ENCODE measurements around the gene ZSCAN25. TPM values are rescaled to one million over a fixed set of nuclear protein-coding genes. Genes with fewer than 3 reads are reported as not detected.
"Not testable (repeated sequence)": the region's sequence is repeated elsewhere in the genome, so short reads cannot be mapped to it uniquely, and the experiment has no call there.

Gene ZSCAN25
- total RNA-seq (16.7 TPM), polyA plus RNA-seq (9.8 TPM)
- long read RNA-seq, donor 1, full-length matches to known transcripts = 1 of 1 reads
- long read RNA-seq, donor 1, partial matches to known transcripts = 0 of 1 reads
- long read RNA-seq, donor 1, other reads (novel, unspliced or antisense) = 0 of 1 reads
- long read RNA-seq, donor 2 = 0 reads
- long read RNA-seq, donor 3, full-length matches to known transcripts = 1 of 1 reads
- long read RNA-seq, donor 3, partial matches to known transcripts = 0 of 1 reads
- long read RNA-seq, donor 3, other reads (novel, unspliced or antisense) = 0 of 1 reads
- long read RNA-seq, donor 4, partial matches to known transcripts = 11 of 11 reads
- long read RNA-seq, donor 4, other reads (novel, unspliced or antisense) = 0 of 11 reads
- long read RNA-seq, donor 5, full-length matches to known transcripts = 3 of 3 reads
- long read RNA-seq, donor 5, partial matches to known transcripts = 0 of 3 reads
- long read RNA-seq, donor 5, other reads (novel, unspliced or antisense) = 0 of 3 reads
- long read RNA-seq, donor 6, full-length matches to known transcripts = 1 of 1 reads
- long read RNA-seq, donor 6, partial matches to known transcripts = 0 of 1 reads
- long read RNA-seq, donor 6, other reads (novel, unspliced or antisense) = 0 of 1 reads
- long read RNA-seq, donor 7, full-length matches to known transcripts = 2 of 2 reads
- long read RNA-seq, donor 7, partial matches to known transcripts = 0 of 2 reads
- long read RNA-seq, donor 7, other reads (novel, unspliced or antisense) = 0 of 2 reads
- long read RNA-seq, donor 8 = 0 reads
- long read RNA-seq, donor 9, full-length matches to known transcripts = 1 of 1 reads
- long read RNA-seq, donor 9, partial matches to known transcripts = 0 of 1 reads
- long read RNA-seq, donor 9, other reads (novel, unspliced or antisense) = 0 of 1 reads
- long read RNA-seq, donor 10, full-length matches to known transcripts = 1 of 1 reads
- long read RNA-seq, donor 10, partial matches to known transcripts = 0 of 1 reads
- long read RNA-seq, donor 10, other reads (novel, unspliced or antisense) = 0 of 1 reads

DNA sequence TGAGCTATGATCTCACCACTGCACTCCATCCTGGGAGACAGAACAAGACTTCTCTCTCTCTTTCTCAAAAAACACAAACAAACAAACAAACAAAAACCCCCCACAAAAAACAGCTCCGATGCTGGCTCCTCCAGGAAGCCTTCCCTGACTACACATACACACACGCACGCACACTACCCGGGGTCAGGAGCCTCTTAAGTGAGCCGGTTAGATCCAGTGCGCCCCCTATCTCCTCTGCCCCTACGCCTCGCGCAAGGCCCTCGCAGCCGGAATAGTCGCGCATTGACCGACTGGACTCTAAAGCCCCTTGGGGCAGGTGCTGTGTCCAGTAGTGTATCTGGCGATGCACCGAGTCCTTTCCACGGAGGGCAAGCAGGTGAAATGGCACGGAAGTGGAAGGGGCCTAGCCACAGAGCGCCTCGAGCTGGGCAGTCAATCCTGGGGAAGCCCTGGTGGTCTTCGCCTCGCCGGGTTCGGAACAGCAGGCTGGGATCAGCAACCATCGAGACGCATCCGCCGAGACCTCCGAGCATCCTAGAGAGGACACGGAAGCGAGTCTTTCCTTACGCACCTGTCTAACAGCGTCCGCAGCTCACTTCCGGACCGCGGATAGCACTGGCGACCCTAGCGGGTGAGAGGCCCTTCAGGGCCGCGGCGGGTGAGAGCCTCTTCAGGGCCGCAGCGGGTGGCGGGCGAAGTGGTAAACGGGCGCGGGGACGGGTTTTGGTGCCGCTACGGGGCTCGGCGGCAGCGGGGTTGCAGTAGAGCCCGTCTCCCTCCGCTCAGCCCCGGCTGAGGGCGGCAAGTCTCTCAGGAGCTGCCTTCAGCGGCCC, at the start of gene ZSCAN25:
Gene ZSCAN25, plus strand, starts transcription at position 588 of the 833 bp plus-strand sequence. CDS start 2,661 bp downstream, outside the sequence.
- peak; percentile 82 to 96 (median 90) for DNase-seq (ENCODE audit: low read depth in 6 of 9, low spot score in 9 of 9)
- H3K36me3 ChIP-seq (ENCODE audit: control insufficient read depth in 2 of 2, insufficient read depth in 2 of 2, low read length in 1 of 2) = peaks cover 26 to 35% of the 10 kb centered on the region in 2 donors
- H3K4me3 ChIP-seq (ENCODE audit: low read length in 2 of 2) = peak within 1 kb of the TSS; percentile 84 to 91
- H3K27me3 ChIP-seq (ENCODE audit: control insufficient read depth in 2 of 2, insufficient read depth in 1 of 2, low read length in 1 of 2) = no peaks in the 10 kb centered on the region
- peaks cover 11 to 16% of the 10 kb centered on the region in 2 donors for H3K4me1 ChIP-seq (ENCODE audit: control insufficient read depth in 2 of 2, insufficient read depth in 2 of 2, low read length in 2 of 2)
- no peaks in the 10 kb centered on the region for H3K9me3 ChIP-seq (ENCODE audit: control insufficient read depth in 2 of 2, insufficient read depth in 1 of 2, low read length in 1 of 2)
- 2% methylated on average over 60 of the region's 60 CpGs for WGBS
- peak within 1 kb of the TSS; percentile 73 to 79 for H3K27ac ChIP-seq (ENCODE audit: low read depth in 1 of 2, low read length in 1 of 2)

DNA sequence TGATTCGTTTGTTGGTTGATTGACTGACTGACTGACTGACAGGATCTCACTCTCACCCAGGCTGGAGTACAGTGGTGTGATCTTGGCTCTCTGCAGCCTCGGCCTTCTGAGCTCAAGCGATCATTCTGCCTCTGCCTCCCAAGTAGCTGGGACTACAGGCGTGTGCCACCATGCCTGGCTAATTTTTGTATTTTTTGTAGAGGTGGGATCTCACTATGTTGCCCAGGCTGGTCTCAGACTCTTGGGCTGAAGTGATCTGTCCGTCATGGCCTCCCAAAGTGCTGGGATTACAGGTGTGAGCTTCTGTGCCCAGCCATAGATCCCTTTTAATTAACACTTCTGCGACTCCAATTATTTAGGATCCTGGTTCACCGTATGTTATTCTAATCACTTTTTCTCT, 48.0 kb upstream of the ZSCAN25 start:
- H3K4me3 ChIP-seq (ENCODE audit: low read length in 2 of 2); H3K9me3 ChIP-seq (ENCODE audit: control insufficient read depth in 2 of 2, insufficient read depth in 1 of 2, low read length in 1 of 2); H3K27ac ChIP-seq (ENCODE audit: low read depth in 1 of 2, low read length in 1 of 2); H3K27me3 ChIP-seq (ENCODE audit: control insufficient read depth in 2 of 2, insufficient read depth in 1 of 2, low read length in 1 of 2); DNase-seq (ENCODE audit: low read depth in 6 of 9, low spot score in 9 of 9); H3K4me1 ChIP-seq (ENCODE audit: control insufficient read depth in 2 of 2, insufficient read depth in 2 of 2, low read length in 2 of 2): not testable (repeated sequence)
- 98% methylated on average over 7 of the region's 7 CpGs for WGBS
- H3K36me3 ChIP-seq (ENCODE audit: control insufficient read depth in 2 of 2, insufficient read depth in 2 of 2, low read length in 1 of 2) = peaks cover 39 to 85% of the 10 kb centered on the region in 2 donors

DNA sequence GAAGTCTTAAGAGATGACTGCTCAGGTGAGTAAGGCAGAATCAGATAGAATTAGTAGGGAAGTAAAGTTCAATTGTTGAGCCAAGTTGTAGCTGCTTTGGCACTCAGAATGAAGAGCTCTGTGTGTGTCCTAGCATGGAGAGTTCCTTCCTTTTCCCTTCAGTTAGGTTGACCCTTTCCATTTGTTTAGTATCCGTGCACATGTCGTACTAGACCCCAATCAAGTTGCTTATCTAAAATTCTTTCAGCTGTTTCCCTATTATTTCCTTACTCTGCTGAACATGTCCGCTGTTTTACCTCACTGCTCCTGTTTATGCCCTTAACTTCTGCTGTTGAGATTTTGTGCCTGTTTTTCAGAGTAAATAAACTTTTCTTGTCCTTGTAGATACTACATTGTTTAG, 45.0 kb upstream of the ZSCAN25 start:
- Histone ChIP-seq H3K9me3 (ENCODE audit: control insufficient read depth in 2 of 2, insufficient read depth in 1 of 2, low read length in 1 of 2) (peaks cover 0 to 2% of the 10 kb centered on the region in 2 donors), H3K36me3 (ENCODE audit: control insufficient read depth in 2 of 2, insufficient read depth in 2 of 2, low read length in 1 of 2) (peaks cover 16 to 68% of the 10 kb centered on the region in 2 donors), H3K27me3 (ENCODE audit: control insufficient read depth in 2 of 2, insufficient read depth in 1 of 2, low read length in 1 of 2) (no peaks in the 10 kb centered on the region), H3K4me3 (ENCODE audit: low read length in 2 of 2) (no peak overlapping the region), H3K27ac (ENCODE audit: low read depth in 1 of 2, low read length in 1 of 2) (no peak overlapping the region), H3K4me1 (ENCODE audit: control insufficient read depth in 2 of 2, insufficient read depth in 2 of 2, low read length in 2 of 2) (no peaks in the 10 kb centered on the region)
- WGBS = 97% methylated on average over 3 of the region's 3 CpGs
- DNase-seq (ENCODE audit: low read depth in 6 of 9, low spot score in 9 of 9) = no peak

DNA sequence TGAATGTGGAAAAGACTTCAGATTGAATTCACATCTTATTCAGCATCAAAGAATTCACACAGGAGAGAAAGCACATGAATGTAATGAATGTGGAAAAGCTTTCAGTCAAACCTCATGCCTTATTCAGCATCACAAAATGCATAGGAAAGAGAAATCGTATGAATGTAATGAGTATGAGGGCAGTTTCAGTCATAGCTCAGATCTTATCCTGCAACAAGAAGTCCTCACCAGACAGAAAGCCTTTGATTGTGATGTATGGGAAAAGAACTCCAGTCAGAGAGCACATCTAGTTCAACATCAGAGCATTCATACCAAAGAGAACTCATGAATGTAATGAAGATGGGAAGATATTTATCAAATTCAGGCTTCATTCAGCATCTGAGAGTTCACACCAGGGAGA, 43.5 kb upstream of the ZSCAN25 start:
- WGBS = 94% methylated on average over 1 of the region's 1 CpG
- DNase-seq (ENCODE audit: low read depth in 6 of 9, low spot score in 9 of 9) = no peak
- no peak overlapping the region for H3K27ac ChIP-seq (ENCODE audit: low read depth in 1 of 2, low read length in 1 of 2)
- no peak overlapping the region for H3K4me3 ChIP-seq (ENCODE audit: low read length in 2 of 2)
- H3K9me3 ChIP-seq (ENCODE audit: control insufficient read depth in 2 of 2, insufficient read depth in 1 of 2, low read length in 1 of 2) = peaks cover 0 to 2% of the 10 kb centered on the region in 2 donors
- peaks cover 14 to 62% of the 10 kb centered on the region in 2 donors for H3K36me3 ChIP-seq (ENCODE audit: control insufficient read depth in 2 of 2, insufficient read depth in 2 of 2, low read length in 1 of 2)
- no peaks in the 10 kb centered on the region for H3K4me1 ChIP-seq (ENCODE audit: control insufficient read depth in 2 of 2, insufficient read depth in 2 of 2, low read length in 2 of 2)
- no peaks in the 10 kb centered on the region for H3K27me3 ChIP-seq (ENCODE audit: control insufficient read depth in 2 of 2, insufficient read depth in 1 of 2, low read length in 1 of 2)

DNA sequence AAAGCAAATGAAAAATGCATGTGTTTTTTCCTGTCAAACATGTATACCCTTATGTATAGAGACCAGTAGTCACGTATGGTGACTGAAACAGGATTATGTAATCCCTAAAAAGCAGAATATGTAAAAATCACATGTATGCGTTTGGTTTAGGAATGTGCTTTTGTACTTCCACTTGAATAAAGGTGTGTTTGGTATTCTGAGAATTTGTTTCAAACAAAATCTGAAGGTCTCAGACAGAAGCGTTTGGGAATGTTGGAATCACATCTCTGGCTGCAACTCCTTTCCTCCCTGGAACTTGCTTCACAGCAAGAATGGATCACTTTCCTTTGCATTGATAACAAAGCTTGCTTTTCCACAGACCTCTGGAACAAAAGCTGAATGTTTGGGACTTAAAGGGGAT, 40.5 kb upstream of the ZSCAN25 start:
- H3K27ac ChIP-seq (ENCODE audit: low read depth in 1 of 2, low read length in 1 of 2) = no peak overlapping the region
- no peak overlapping the region for H3K4me3 ChIP-seq (ENCODE audit: low read length in 2 of 2)
- WGBS = 96% methylated on average over 3 of the region's 3 CpGs
- no peak for DNase-seq (ENCODE audit: low read depth in 6 of 9, low spot score in 9 of 9)
- peaks cover 9 to 36% of the 10 kb centered on the region in 2 donors for H3K36me3 ChIP-seq (ENCODE audit: control insufficient read depth in 2 of 2, insufficient read depth in 2 of 2, low read length in 1 of 2)
- peaks cover 8 to 14% of the 10 kb centered on the region in 2 donors for H3K4me1 ChIP-seq (ENCODE audit: control insufficient read depth in 2 of 2, insufficient read depth in 2 of 2, low read length in 2 of 2)
- peaks cover 0 to 2% of the 10 kb centered on the region in 2 donors for H3K9me3 ChIP-seq (ENCODE audit: control insufficient read depth in 2 of 2, insufficient read depth in 1 of 2, low read length in 1 of 2)
- no peaks in the 10 kb centered on the region for H3K27me3 ChIP-seq (ENCODE audit: control insufficient read depth in 2 of 2, insufficient read depth in 1 of 2, low read length in 1 of 2)

DNA sequence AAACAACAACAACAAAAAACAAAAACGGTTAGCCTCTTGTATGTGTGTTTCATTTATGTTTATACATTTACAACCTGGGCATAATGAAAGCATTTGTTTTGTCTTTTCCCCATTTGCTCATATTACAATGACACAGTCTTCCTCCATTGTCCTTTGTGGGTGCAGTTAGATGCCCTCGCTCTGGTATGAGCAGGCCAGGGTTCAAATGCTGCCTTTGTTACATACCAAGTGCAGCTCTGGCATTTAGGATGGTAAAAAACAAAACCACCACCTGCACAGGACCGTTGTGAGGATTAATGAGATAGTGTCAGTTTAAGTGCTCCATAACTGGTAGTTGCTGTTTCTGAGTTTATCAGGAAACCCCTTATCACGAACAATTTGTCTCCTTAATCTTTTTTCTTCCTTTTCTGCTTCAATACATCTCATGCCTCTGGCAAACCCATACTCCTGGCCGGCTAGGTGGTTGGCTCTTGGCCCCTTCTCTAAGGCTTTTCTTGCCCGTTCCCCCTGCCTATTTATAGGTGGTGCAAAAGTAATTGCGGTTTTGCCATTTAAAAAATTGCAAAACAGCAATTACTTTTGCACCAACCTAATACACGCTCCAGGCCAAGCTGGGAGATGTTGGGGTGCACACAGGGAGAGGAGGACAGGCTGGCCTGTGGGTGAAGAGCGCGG, 37.3 kb upstream of the ZSCAN25 start:
- 72% methylated on average over 10 of the region's 10 CpGs for WGBS
- H3K27me3 ChIP-seq (ENCODE audit: control insufficient read depth in 2 of 2, insufficient read depth in 1 of 2, low read length in 1 of 2) = no peaks in the 10 kb centered on the region
- peaks cover 0 to 8% of the 10 kb centered on the region in 2 donors for H3K36me3 ChIP-seq (ENCODE audit: control insufficient read depth in 2 of 2, insufficient read depth in 2 of 2, low read length in 1 of 2)
- H3K4me3 ChIP-seq (ENCODE audit: low read length in 2 of 2) = peak overlapping the region; percentile 52 to 57
- no peak overlapping the region for H3K27ac ChIP-seq (ENCODE audit: low read depth in 1 of 2, low read length in 1 of 2)
- peaks cover 8 to 14% of the 10 kb centered on the region in 2 donors for H3K4me1 ChIP-seq (ENCODE audit: control insufficient read depth in 2 of 2, insufficient read depth in 2 of 2, low read length in 2 of 2)
- no peak for DNase-seq (ENCODE audit: low read depth in 6 of 9, low spot score in 9 of 9)
- H3K9me3 ChIP-seq (ENCODE audit: control insufficient read depth in 2 of 2, insufficient read depth in 1 of 2, low read length in 1 of 2) = no peaks in the 10 kb centered on the region

DNA sequence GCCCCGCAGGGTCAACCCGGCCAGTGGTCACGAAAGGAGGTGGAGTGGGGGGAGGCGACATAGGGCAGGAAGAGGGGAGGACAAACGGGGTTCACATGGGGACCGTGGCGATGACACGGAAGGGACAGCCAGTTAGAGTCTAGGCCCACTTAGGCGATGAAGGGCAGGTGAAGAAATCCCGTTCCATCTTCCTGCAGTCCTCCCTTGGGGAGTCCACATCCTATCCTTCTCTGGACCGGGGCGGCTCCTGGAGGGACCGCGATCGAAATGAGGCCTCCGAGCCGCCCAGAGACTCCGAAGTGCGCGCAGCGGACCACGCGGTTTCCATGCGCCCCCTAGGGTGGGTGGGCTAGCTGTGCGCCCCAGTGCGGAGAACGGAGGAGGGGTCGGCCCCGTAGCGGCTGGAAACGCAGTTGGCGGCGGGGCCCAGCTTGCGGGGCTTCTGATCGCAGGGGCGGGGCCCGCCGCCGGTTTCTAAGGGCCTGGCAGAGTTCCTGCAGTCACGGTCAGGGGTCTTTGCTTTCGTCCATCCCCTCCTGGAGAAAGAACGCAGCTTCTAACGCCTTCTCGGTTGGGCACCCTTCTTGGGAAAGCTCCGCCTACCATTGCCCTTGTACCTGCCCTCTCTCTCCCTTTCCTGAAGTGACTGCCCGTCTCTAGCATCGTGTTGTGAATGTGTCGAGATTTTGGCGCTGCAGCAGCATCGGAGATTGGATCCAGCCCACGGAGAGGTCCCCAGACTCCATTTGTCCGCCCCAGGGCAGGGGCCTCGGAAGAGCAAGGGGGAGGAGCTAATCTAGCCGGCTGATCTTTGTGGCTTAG, 36.6 kb upstream of the ZSCAN25 start:
- H3K9me3 ChIP-seq (ENCODE audit: control insufficient read depth in 2 of 2, insufficient read depth in 1 of 2, low read length in 1 of 2) = no peaks in the 10 kb centered on the region
- peak in 6 of 9 donors; percentile 46 to 85 (median 68) for DNase-seq (ENCODE audit: low read depth in 6 of 9, low spot score in 9 of 9)
- H3K4me1 ChIP-seq (ENCODE audit: control insufficient read depth in 2 of 2, insufficient read depth in 2 of 2, low read length in 2 of 2) = peaks cover 8 to 14% of the 10 kb centered on the region in 2 donors
- H3K36me3 ChIP-seq (ENCODE audit: control insufficient read depth in 2 of 2, insufficient read depth in 2 of 2, low read length in 1 of 2) = peaks cover 0 to under 1% of the 10 kb centered on the region in 2 donors
- WGBS = 3% methylated on average over 54 of the region's 54 CpGs
- H3K27me3 ChIP-seq (ENCODE audit: control insufficient read depth in 2 of 2, insufficient read depth in 1 of 2, low read length in 1 of 2) = no peaks in the 10 kb centered on the region
- H3K27ac ChIP-seq (ENCODE audit: low read depth in 1 of 2, low read length in 1 of 2) = peak overlapping the region in 1 of 2 donors; percentile 11
- H3K4me3 ChIP-seq (ENCODE audit: low read length in 2 of 2) = peak overlapping the region; percentile 52 to 57

Data from thymus (tissue), 14 donors.